PC-9 (cell line): ENCODE measurements around the gene PDE6B.

Source experiments
- EZH2 ChIP-seq: fragments of 200-600 bp; sonication (generic); IDR thresholded peaks from 2 replicates; pipeline ENCODE4 v1.8.0; 2017; ENCODE audit warnings: antibody characterized with exemption, low read depth
- TF ChIP-seq, protein P1 (sequence below): fragments of 200-600 bp; sonication (generic); conservative IDR thresholded peaks from 2 replicates; pipeline ENCODE4 v1.6.1; 2017; ENCODE audit warnings: mixed run types, antibody characterized with exemption, mild to moderate bottlenecking, moderate library complexity

DNA sequence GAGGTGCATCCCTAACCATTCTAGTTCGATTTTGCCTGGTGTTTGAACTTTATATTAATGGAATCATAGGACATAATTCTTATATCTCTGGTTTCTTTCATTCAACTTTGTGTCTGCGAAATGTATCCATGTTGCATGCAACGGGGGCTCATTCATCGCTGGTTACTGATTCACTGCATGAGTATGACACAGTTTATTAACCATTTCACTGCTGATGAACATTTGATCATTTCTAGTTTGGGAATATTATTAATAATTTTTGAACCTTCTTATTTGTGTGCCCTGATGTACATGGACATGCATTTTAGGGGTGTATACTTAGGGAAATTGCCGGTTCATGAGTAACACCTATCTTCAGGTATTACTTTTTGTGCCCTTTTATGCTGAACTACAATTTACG is 44.2 kb upstream of the PDE6B start:
- no peak for TF ChIP-seq EZH2
- TF ChIP-seq, protein P1, sequence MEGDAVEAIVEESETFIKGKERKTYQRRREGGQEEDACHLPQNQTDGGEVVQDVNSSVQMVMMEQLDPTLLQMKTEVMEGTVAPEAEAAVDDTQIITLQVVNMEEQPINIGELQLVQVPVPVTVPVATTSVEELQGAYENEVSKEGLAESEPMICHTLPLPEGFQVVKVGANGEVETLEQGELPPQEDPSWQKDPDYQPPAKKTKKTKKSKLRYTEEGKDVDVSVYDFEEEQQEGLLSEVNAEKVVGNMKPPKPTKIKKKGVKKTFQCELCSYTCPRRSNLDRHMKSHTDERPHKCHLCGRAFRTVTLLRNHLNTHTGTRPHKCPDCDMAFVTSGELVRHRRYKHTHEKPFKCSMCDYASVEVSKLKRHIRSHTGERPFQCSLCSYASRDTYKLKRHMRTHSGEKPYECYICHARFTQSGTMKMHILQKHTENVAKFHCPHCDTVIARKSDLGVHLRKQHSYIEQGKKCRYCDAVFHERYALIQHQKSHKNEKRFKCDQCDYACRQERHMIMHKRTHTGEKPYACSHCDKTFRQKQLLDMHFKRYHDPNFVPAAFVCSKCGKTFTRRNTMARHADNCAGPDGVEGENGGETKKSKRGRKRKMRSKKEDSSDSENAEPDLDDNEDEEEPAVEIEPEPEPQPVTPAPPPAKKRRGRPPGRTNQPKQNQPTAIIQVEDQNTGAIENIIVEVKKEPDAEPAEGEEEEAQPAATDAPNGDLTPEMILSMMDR = no peak
